HG02973 (cell line): Measurements from ENCODE around the gene CGNL1.

Source experiments
- ATAC-seq: cut with Tn5 transposase; IDR thresholded peaks from one replicate; pipeline ENCODE4 v1.9.1; 2021; ENCODE audit warnings: moderate library complexity; ENCODE audit not compliant: unreplicated experiment

Gene CGNL1

GRCh38 chr15:57563416-57563815, 187.1 kb downstream of the CGNL1 start:
- ATAC-seq = no peak

GRCh38 chr15:57565311-57565710, 189.0 kb downstream of the CGNL1 start:
- no peak for ATAC-seq

GRCh38 chr15:57566834-57567233, 190.5 kb downstream of the CGNL1 start:
- ATAC-seq = no peak

GRCh38 chr15:57567891-57568290, 191.6 kb downstream of the CGNL1 start:
- no peak for ATAC-seq

- no peak for ATAC-seq
Observed at GRCh38 chr15:57568299-57568698, 192.0 kb downstream of the CGNL1 start.

GRCh38 chr15:57570340-57570739, 194.0 kb downstream of the CGNL1 start:
- ATAC-seq = no peak

- ATAC-seq = no peak
Observed at GRCh38 chr15:57570994-57571393, 194.7 kb downstream of the CGNL1 start.

- no peak for ATAC-seq
Observed at GRCh38 chr15:57571725-57572124, 195.4 kb downstream of the CGNL1 start.

GRCh38 chr15:57572468-57572867, 196.2 kb downstream of the CGNL1 start:
- no peak for ATAC-seq

GRCh38 chr15:57573151-57573550, 196.8 kb downstream of the CGNL1 start:
- ATAC-seq = no peak

GRCh38 chr15:57575363-57575762, 199.1 kb downstream of the CGNL1 start:
- ATAC-seq = no peak

- no peak for ATAC-seq
Observed at GRCh38 chr15:57578288-57578900, 202.1 kb downstream of the CGNL1 start.

GRCh38 chr15:57580428-57580827, 204.1 kb downstream of the CGNL1 start:
- no peak for ATAC-seq

GRCh38 chr15:57580866-57581265, 204.6 kb downstream of the CGNL1 start:
- ATAC-seq = no peak

- no peak for ATAC-seq
Observed at GRCh38 chr15:57582090-57582489, 205.8 kb downstream of the CGNL1 start.

GRCh38 chr15:57583282-57583681, 207.0 kb downstream of the CGNL1 start:
- ATAC-seq = no peak

- no peak for ATAC-seq
Observed at GRCh38 chr15:57583720-57584119, 207.4 kb downstream of the CGNL1 start.

- peak; percentile 62 for ATAC-seq
Observed at GRCh38 chr15:57586661-57587424, 210.5 kb downstream of the CGNL1 start.

- ATAC-seq = no peak
Observed at GRCh38 chr15:57589281-57589680, 213.0 kb downstream of the CGNL1 start.

- ATAC-seq = no peak
Observed at GRCh38 chr15:57589754-57590153, 213.4 kb downstream of the CGNL1 start.

- ATAC-seq = no peak
Observed at GRCh38 chr15:57591237-57591821, 215.0 kb downstream of the CGNL1 start.

GRCh38 chr15:57591822-57592367, 215.6 kb downstream of the CGNL1 start, which contains the start of gene MYZAP:
MYZAP (plus strand) TSS chr15:57591904; CDS start chr15:57592035, 131 bp downstream.
- ATAC-seq = no peak
